Measurements from ENCODE around the gene CEP85L.

Gene CEP85L

GRCh38 chr6:118638288-118638687, 13.1 kb downstream of the CEP85L start:
- no peak for DNase-seq
- H2AFZ ChIP-seq (ENCODE audit: low read depth, low read length) = no peak overlapping the region
- peaks cover 99% of the 10 kb centered on the region for H3K79me2 ChIP-seq (ENCODE audit: insufficient read depth, low read length)
- H3K9ac ChIP-seq (ENCODE audit: low read depth, low read length) = no peak overlapping the region
- TF ChIP-seq EZH2 (IDR thresholded peaks at IDR 0.05; ENCODE audit: borderline replicate concordance, low read depth, low read length, severe bottlenecking) (no peak), CTCF (IDR thresholded peaks at IDR 0.05; ENCODE audit: borderline replicate concordance, extremely low read depth, low read length, poor library complexity, severe bottlenecking) (no peak)
- no peak overlapping the region for H3K4me3 ChIP-seq (ENCODE audit: low read depth in 1 of 2, low read length in 2 of 2)
- no peak for ATAC-seq (ENCODE audit: insufficient read depth, low read depth)
- no peak overlapping the region for H3K27ac ChIP-seq (ENCODE audit: low read length)
- peaks cover 2% of the 10 kb centered on the region for H3K9me3 ChIP-seq (ENCODE audit: insufficient read depth, low read length, severe bottlenecking)
- no peaks in the 10 kb centered on the region; the same call in 1 of the 2 replicates for H3K4me1 ChIP-seq (ENCODE audit: insufficient read depth, low read length)
- H3K36me3 ChIP-seq (ENCODE audit: insufficient read depth, low read length) = no peaks in the 10 kb centered on the region
- peaks cover 3% of the 10 kb centered on the region; the same call in 1 of the 2 replicates for H4K20me1 ChIP-seq (ENCODE audit: insufficient read depth, low read length)
- H3K27me3 ChIP-seq (ENCODE audit: insufficient read depth, low read length, poor library complexity) = no peaks in the 10 kb centered on the region
- H3K4me2 ChIP-seq (ENCODE audit: insufficient read depth, low read length) = no peak overlapping the region

- Histone ChIP-seq H2AFZ (ENCODE audit: low read depth, low read length) (no peak overlapping the region), H3K9me3 (ENCODE audit: insufficient read depth, low read length, severe bottlenecking) (peaks cover 2% of the 10 kb centered on the region), H3K79me2 (ENCODE audit: insufficient read depth, low read length) (peaks cover 98% of the 10 kb centered on the region), H3K4me1 (ENCODE audit: insufficient read depth, low read length) (no peaks in the 10 kb centered on the region; the same call in 1 of the 2 replicates), H4K20me1 (ENCODE audit: insufficient read depth, low read length) (peaks cover 3% of the 10 kb centered on the region; the same call in 1 of the 2 replicates), H3K4me3 (ENCODE audit: low read depth in 1 of 2, low read length in 2 of 2) (no peak overlapping the region), H3K4me2 (ENCODE audit: insufficient read depth, low read length) (no peak overlapping the region), H3K27ac (ENCODE audit: low read length) (no peak overlapping the region), H3K9ac (ENCODE audit: low read depth, low read length) (no peak overlapping the region), H3K27me3 (ENCODE audit: insufficient read depth, low read length, poor library complexity) (no peaks in the 10 kb centered on the region), H3K36me3 (ENCODE audit: insufficient read depth, low read length) (peaks cover 11% of the 10 kb centered on the region)
- no peak for DNase-seq
- ATAC-seq (ENCODE audit: insufficient read depth, low read depth) = no peak
- TF ChIP-seq EZH2 (IDR thresholded peaks at IDR 0.05; ENCODE audit: borderline replicate concordance, low read depth, low read length, severe bottlenecking) = no peak
- no peak for TF ChIP-seq CTCF (IDR thresholded peaks at IDR 0.05; ENCODE audit: borderline replicate concordance, extremely low read depth, low read length, poor library complexity, severe bottlenecking)
Measured at GRCh38 chr6:118635909-118636735, 15.3 kb downstream of the CEP85L start.

- ATAC-seq (ENCODE audit: insufficient read depth, low read depth) (no peak), DNase-seq (no peak)
- Histone ChIP-seq H3K9ac (ENCODE audit: low read depth, low read length) (no peak overlapping the region), H2AFZ (ENCODE audit: low read depth, low read length) (no peak overlapping the region), H3K4me3 (ENCODE audit: low read depth in 1 of 2, low read length in 2 of 2) (no peak overlapping the region), H4K20me1 (ENCODE audit: insufficient read depth, low read length) (peaks cover 2% of the 10 kb centered on the region; the same call in 1 of the 2 replicates), H3K9me3 (ENCODE audit: insufficient read depth, low read length, severe bottlenecking) (peaks cover 3% of the 10 kb centered on the region), H3K27ac (ENCODE audit: low read length) (no peak overlapping the region), H3K36me3 (ENCODE audit: insufficient read depth, low read length) (peaks cover 42% of the 10 kb centered on the region), H3K27me3 (ENCODE audit: insufficient read depth, low read length, poor library complexity) (no peaks in the 10 kb centered on the region), H3K4me2 (ENCODE audit: insufficient read depth, low read length) (no peak overlapping the region), H3K4me1 (ENCODE audit: insufficient read depth, low read length) (no peaks in the 10 kb centered on the region), H3K79me2 (ENCODE audit: insufficient read depth, low read length) (peaks cover 99% of the 10 kb centered on the region)
- TF ChIP-seq CTCF (IDR thresholded peaks at IDR 0.05; ENCODE audit: borderline replicate concordance, extremely low read depth, low read length, poor library complexity, severe bottlenecking) (no peak), EZH2 (IDR thresholded peaks at IDR 0.05; ENCODE audit: borderline replicate concordance, low read depth, low read length, severe bottlenecking) (no peak)
Measured at GRCh38 chr6:118632359-118632758, 19.0 kb downstream of the CEP85L start.
